SHP77 (cell line): ENCODE measurements around the gene PTPRN2.

Experiments
- DNase-seq, 2 experiments: peaks; one replicate each; lab custom pipeline; 2025; lab: John Stamatoyannopoulos, UW

The PTPRN2 gene

GRCh38 chr7:157886711-157887110, 700.9 kb downstream of the PTPRN2 start:
- no peak for DNase-seq

GRCh38 chr7:157886266-157886665, 701.4 kb downstream of the PTPRN2 start:
- no peak for DNase-seq

GRCh38 chr7:157885140-157885539, 702.5 kb downstream of the PTPRN2 start:
- DNase-seq = no peak

GRCh38 chr7:157884461-157885062, 703.1 kb downstream of the PTPRN2 start:
- DNase-seq = no peak

- peak in 1 of 2 experiments; percentile 13 for DNase-seq
Measured at GRCh38 chr7:157881048-157881771, 706.4 kb downstream of the PTPRN2 start.

- DNase-seq = no peak
Measured at GRCh38 chr7:157879391-157879790, 708.2 kb downstream of the PTPRN2 start.

- DNase-seq = no peak
Measured at GRCh38 chr7:157877298-157878090, 710.1 kb downstream of the PTPRN2 start.

- DNase-seq = no peak
Measured at GRCh38 chr7:157876469-157877285, 710.9 kb downstream of the PTPRN2 start.

- peak in 1 of 2 experiments; percentile 16 for DNase-seq
Measured at GRCh38 chr7:157875230-157876179, 712.1 kb downstream of the PTPRN2 start.

GRCh38 chr7:157874870-157875229, 712.8 kb downstream of the PTPRN2 start:
- no peak for DNase-seq

- DNase-seq = no peak
Measured at GRCh38 chr7:157874208-157874816, 713.3 kb downstream of the PTPRN2 start.

GRCh38 chr7:157873664-157874063, 714.0 kb downstream of the PTPRN2 start:
- no peak for DNase-seq

GRCh38 chr7:157873181-157873580, 714.4 kb downstream of the PTPRN2 start:
- DNase-seq = no peak

GRCh38 chr7:157872447-157872846, 715.2 kb downstream of the PTPRN2 start:
- DNase-seq = no peak

- DNase-seq = no peak
Measured at GRCh38 chr7:157871681-157872080, 715.9 kb downstream of the PTPRN2 start.

GRCh38 chr7:157870644-157871290, 716.9 kb downstream of the PTPRN2 start:
- no peak for DNase-seq

GRCh38 chr7:157869793-157870192, 717.8 kb downstream of the PTPRN2 start:
- no peak for DNase-seq

GRCh38 chr7:157867685-157868305, 719.8 kb downstream of the PTPRN2 start:
- no peak for DNase-seq

- no peak for DNase-seq
Measured at GRCh38 chr7:157866336-157866924, 721.2 kb downstream of the PTPRN2 start.
